Measurements from ENCODE around the gene ZFHX3. TPM values are rescaled to one million over a fixed set of nuclear protein-coding genes. Genes with fewer than 3 reads are reported as not detected.

ZFHX3 gene
- total RNA-seq, 1 experiment from 2014 or later: 21.8 TPM

- H3K36me3 ChIP-seq (ENCODE audit: insufficient read depth, low read length, poor library complexity, severe bottlenecking): no peaks in the 10 kb centered on the region
- ChIA-PET POLR2A (ENCODE audit: low non-redundant PET) (no interaction called here), CTCF (no interaction called here)
- no peak for DNase-seq (ENCODE audit: low spot score)
- no peaks in the 10 kb centered on the region for H3K27me3 ChIP-seq (replicated peaks; ENCODE audit: insufficient read depth, low read depth, low read length, poor library complexity)
- H3K9me3 ChIP-seq (ENCODE audit: low read depth, low read length, poor library complexity, severe bottlenecking): no peaks in the 10 kb centered on the region
- intact Hi-C loops (cut with micrococcal nuclease; ENCODE audit: unreplicated experiment): no loop called here
- H3K4me1 ChIP-seq (ENCODE audit: insufficient read depth, low read length, poor library complexity, severe bottlenecking): peaks cover 3% of the 10 kb centered on the region
- BruUV-seq (replicated peaks): no TSS peak
- no peak overlapping the region for H3K27ac ChIP-seq (ENCODE audit: low read depth, low read length, poor library complexity, severe bottlenecking)
- H3K4me3 ChIP-seq (ENCODE audit: low read depth, low read length, poor library complexity, severe bottlenecking): no peak overlapping the region
- TF ChIP-seq CTCF (conservative IDR thresholded peaks at IDR 0.05; ENCODE audit: low read depth, low read length): no peak
- no peak for TF ChIP-seq EZH2 (IDR thresholded peaks at IDR 0.05; ENCODE audit: borderline replicate concordance, low read depth, low read length, poor library complexity, severe bottlenecking)
These were observed 132.6 kb downstream of the ZFHX3 start for GRCh38 chr16:72915331-72915730.

GRCh38 chr16:72913551-72913950, 134.4 kb downstream of the ZFHX3 start:
- ChIA-PET CTCF (no interaction called here), POLR2A (ENCODE audit: low non-redundant PET) (no interaction called here)
- intact Hi-C loops (cut with micrococcal nuclease; ENCODE audit: unreplicated experiment): no loop called here

GRCh38 chr16:72911971-72912370, 136.0 kb downstream of the ZFHX3 start:
- intact Hi-C loops (cut with micrococcal nuclease; ENCODE audit: unreplicated experiment): no loop called here
- Histone ChIP-seq H3K27me3 (replicated peaks; ENCODE audit: insufficient read depth, low read depth, low read length, poor library complexity) (no peaks in the 10 kb centered on the region), H3K9me3 (ENCODE audit: low read depth, low read length, poor library complexity, severe bottlenecking) (no peaks in the 10 kb centered on the region), H3K27ac (ENCODE audit: low read depth, low read length, poor library complexity, severe bottlenecking) (no peak overlapping the region), H3K4me1 (ENCODE audit: insufficient read depth, low read length, poor library complexity, severe bottlenecking) (peaks cover 3% of the 10 kb centered on the region), H3K4me3 (ENCODE audit: low read depth, low read length, poor library complexity, severe bottlenecking) (no peak overlapping the region), H3K36me3 (ENCODE audit: insufficient read depth, low read length, poor library complexity, severe bottlenecking) (no peaks in the 10 kb centered on the region)
- ChIA-PET CTCF (no interaction called here), POLR2A (ENCODE audit: low non-redundant PET) (no interaction called here)
- TF ChIP-seq EZH2 (IDR thresholded peaks at IDR 0.05; ENCODE audit: borderline replicate concordance, low read depth, low read length, poor library complexity, severe bottlenecking) (no peak), CTCF (conservative IDR thresholded peaks at IDR 0.05; ENCODE audit: low read depth, low read length) (no peak)
- no peak for DNase-seq (ENCODE audit: low spot score)
- BruUV-seq (replicated peaks): no TSS peak

More at GRCh38 chr16:72913551-72913950, 134.4 kb downstream of the ZFHX3 start:
- TF ChIP-seq EZH2 (IDR thresholded peaks at IDR 0.05; ENCODE audit: borderline replicate concordance, low read depth, low read length, poor library complexity, severe bottlenecking) (no peak), CTCF (conservative IDR thresholded peaks at IDR 0.05; ENCODE audit: low read depth, low read length) (no peak)
- Histone ChIP-seq H3K4me1 (ENCODE audit: insufficient read depth, low read length, poor library complexity, severe bottlenecking) (peaks cover 3% of the 10 kb centered on the region), H3K4me3 (ENCODE audit: low read depth, low read length, poor library complexity, severe bottlenecking) (no peak overlapping the region), H3K27me3 (replicated peaks; ENCODE audit: insufficient read depth, low read depth, low read length, poor library complexity) (no peaks in the 10 kb centered on the region), H3K9me3 (ENCODE audit: low read depth, low read length, poor library complexity, severe bottlenecking) (no peaks in the 10 kb centered on the region), H3K36me3 (ENCODE audit: insufficient read depth, low read length, poor library complexity, severe bottlenecking) (no peaks in the 10 kb centered on the region), H3K27ac (ENCODE audit: low read depth, low read length, poor library complexity, severe bottlenecking) (no peak overlapping the region)
- no TSS peak for BruUV-seq (replicated peaks)
- DNase-seq (ENCODE audit: low spot score): no peak

Measured in A673 (cell line).